H1 (cell line): ENCODE measurements around the gene SEMA4D. TPM values are rescaled to one million over a fixed set of nuclear protein-coding genes. Genes with fewer than 3 reads are reported as not detected.

Source experiments
- BRCA1 ChIP-seq: IDR thresholded peaks from 2 replicates; pipeline ENCODE4 v1.6.1; 2012; ENCODE audit warnings: low read depth, low read length, improper control_type of control experiment
- CHD7 ChIP-seq: fragments of 300-600 bp; sonication (generic); IDR thresholded peaks from 2 replicates; pipeline ENCODE4 v1.7.1; 2012; ENCODE audit warnings: low read length, moderate library complexity, mild to moderate bottlenecking, inconsistent platforms; ENCODE audit not compliant: insufficient replicate concordance
- EZH2 ChIP-seq: fragments of 200-600 bp; sonication (generic); IDR thresholded peaks from 2 replicates; pipeline ENCODE4 v1.7.1; 2012; ENCODE audit warnings: low read depth, mild to moderate bottlenecking, moderate library complexity, low read length, inconsistent platforms; ENCODE audit not compliant: severe bottlenecking
- KDM4A ChIP-seq: IDR thresholded peaks from one replicate; pipeline ENCODE4 v1.7.1; 2012; ENCODE audit warnings: low read depth, mild to moderate bottlenecking, moderate library complexity, low read length, inconsistent platforms; ENCODE audit not compliant: severe bottlenecking
- POLR2A ChIP-seq, 2 experiments: IDR thresholded peaks; 1 replicate in 1 of 2; 2 replicates in 1 of 2; pipeline ENCODE4 v1.6.1; 2011; ENCODE audit warnings: low read depth in 2 of 2, low read length in 2 of 2, mild to moderate bottlenecking in 2 of 2; ENCODE audit errors: control extremely low read depth in 1 of 2
- POLR2AphosphoS5 ChIP-seq: IDR thresholded peaks from 2 replicates; pipeline ENCODE4 v1.6.1; 2011; ENCODE audit warnings: low read depth, low read length
- SIX5 ChIP-seq: IDR thresholded peaks from 2 replicates; pipeline ENCODE4 v1.6.1; 2011; ENCODE audit warnings: mild to moderate bottlenecking, low read depth, low read length
- TAF7 ChIP-seq: optimal IDR thresholded peaks from 2 replicates; pipeline ENCODE3; 2011; ENCODE audit warnings: low read depth, mild to moderate bottlenecking, inconsistent platforms, low read length, moderate library complexity, borderline replicate concordance
- polyA plus RNA-seq, 7 experiments: library from polyadenylated mRNA; depleted of rRNA in 3 of 7; stranded (reverse) in 5 of 7; unstranded in 2 of 7; fragments of >200 nt in 5 of 7; fragments of 200-250 nt in 2 of 7; gene quantifications; 1 replicate in 5 of 7; 2 replicates in 1 of 7; 4 replicates in 1 of 7; pipeline versions ENCODE4 v1.2.1 to v1.2.3, GENCODE V29; 2011 to 2013; ENCODE audit warnings: missing spikeins in 2 of 7, mixed read lengths in 2 of 7
- total RNA-seq: library from RNA; stranded (reverse); fragmentation: NEBNext Ultra II Directional; extraction: Animal tissue kit (Norgen Biotek cat#: 25700); gene quantifications from 2 replicates; pipeline ENCODE4 v1.2.1, GENCODE V29; 2021

The SEMA4D gene
- total and polyA plus RNA-seq, 2 of the 8 experiments (the other 6 are each of a cell fraction or from before 2014, with no cell fraction given): 21.0 to 70.4 TPM

GRCh38 chr9:89446261-89446960 is 51.5 kb downstream of the SEMA4D start (continued):
- no peak for TF ChIP-seq CHD7
- no peak for TF ChIP-seq POLR2A (IDR thresholded peaks at IDR 0.05; ENCODE audit: control extremely low read depth in 1 of 2, low read depth in 2 of 2, low read length in 2 of 2)
- no peak for TF ChIP-seq EZH2
- TF ChIP-seq TAF7: no peak
- no peak for TF ChIP-seq BRCA1
- TF ChIP-seq KDM4A: no peak
- no peak for TF ChIP-seq POLR2AphosphoS5
- TF ChIP-seq SIX5: no peak
